Spleen (tissue), 7 donors: Measurements from ENCODE around the gene AFDN.

Source experiments
- CTCF ChIP-seq, 11 experiments: fragments of 200-600 bp in 7 of 11; fragments of 450-650 bp in 4 of 11; sonication (generic) in 4 of 11; IDR thresholded peaks in 8 of 11; conservative IDR thresholded peaks in 3 of 11; 1 replicate in 7 of 11; 2 replicates in 4 of 11; pipeline versions ENCODE4 v1.4.0 to v1.8.0; 2016 to 2021; ENCODE audit warnings: antibody characterized with exemption in 11 of 11, inconsistent platforms in 4 of 11, mild to moderate bottlenecking in 1 of 11
- POLR2AphosphoS5 ChIP-seq, 3 donors: sonication (generic); formaldehyde crosslinking; IDR thresholded peaks; one replicate each; pipeline ENCODE4 v1.5.1; 2017; ENCODE audit warnings: antibody characterized with exemption in 3 of 3
- donor health status: DM: no; HTN: no; CAD: no; lungs with moderate emphysema.
- donor health status: DM: no; HTN: no; CAD: no.
- donor health status: DM: no; HTN: no; CAD: no.

- TF ChIP-seq CTCF (IDR thresholded peaks at IDR 0.05 in 8 of 11, conservative IDR thresholded peaks at IDR 0.05 in 3 of 11) (no peak), POLR2AphosphoS5 (IDR thresholded peaks at IDR 0.05) (no peak)
These were observed 136.9 kb downstream of the AFDN start for GRCh38 chr6:167963589-167964057.
